Measurements from ENCODE around the gene ART3.
A peak's percentile ranks its signal among the peaks of the same experiment; 100 is the strongest.

Gene ART3

DNA sequence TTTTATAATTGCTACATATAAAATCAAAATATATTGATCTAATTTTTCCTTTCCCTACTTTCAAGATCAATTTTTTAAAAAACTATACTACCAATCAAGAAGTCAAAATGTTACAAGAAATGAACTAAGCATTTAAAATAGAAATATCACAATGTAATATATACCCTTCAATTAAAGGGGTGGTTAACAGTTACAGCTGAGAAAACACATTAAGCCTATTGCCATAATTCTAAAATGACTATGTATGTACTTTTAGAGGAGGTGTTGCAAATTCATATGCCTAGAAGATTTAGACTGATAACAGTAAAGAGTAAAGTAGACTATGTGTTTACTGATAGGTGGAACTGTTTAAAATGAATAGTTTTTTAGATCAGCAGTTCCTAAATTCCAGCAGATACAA, 70.0 kb downstream of the ART3 start:
- no peak for DNase-seq (ENCODE audit: low read depth in 1 of 2, low spot score in 1 of 2)

DNA sequence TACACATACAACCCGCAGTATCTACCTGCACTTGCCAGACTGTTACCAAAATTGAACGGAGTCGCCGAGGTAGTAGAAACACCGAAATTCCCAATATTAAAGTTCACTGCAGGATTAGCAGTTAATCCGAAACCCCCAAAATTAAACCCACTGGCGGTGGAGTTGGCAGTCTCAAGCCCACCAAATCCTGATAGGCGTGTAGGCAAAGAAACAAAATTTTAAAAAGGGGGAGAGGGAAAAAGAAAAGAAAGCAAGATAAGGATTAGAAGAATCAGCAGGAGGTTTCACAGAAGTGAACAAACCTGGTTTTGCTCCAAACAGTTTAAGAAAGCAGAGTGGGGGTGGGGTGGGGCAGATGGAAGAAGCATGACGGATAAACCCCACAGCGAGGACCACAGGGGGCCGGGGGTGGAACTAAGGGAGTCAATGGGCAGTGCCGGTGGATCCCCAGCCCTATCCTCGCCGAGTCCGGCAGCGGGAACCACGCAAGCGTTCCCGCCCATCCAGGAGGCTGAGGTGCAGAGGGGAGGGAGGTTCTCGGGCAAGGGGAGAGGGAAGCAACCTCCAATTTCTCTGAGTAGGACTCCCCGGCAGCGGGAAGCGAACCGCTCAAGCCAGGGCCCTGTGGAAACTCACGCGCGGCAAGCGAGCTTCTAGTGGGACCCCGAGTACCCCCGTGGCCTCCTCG, 73.1 kb downstream of the ART3 start:
- peak; percentile 2 to 15 for DNase-seq (ENCODE audit: low read depth in 1 of 2, low spot score in 1 of 2)

DNA sequence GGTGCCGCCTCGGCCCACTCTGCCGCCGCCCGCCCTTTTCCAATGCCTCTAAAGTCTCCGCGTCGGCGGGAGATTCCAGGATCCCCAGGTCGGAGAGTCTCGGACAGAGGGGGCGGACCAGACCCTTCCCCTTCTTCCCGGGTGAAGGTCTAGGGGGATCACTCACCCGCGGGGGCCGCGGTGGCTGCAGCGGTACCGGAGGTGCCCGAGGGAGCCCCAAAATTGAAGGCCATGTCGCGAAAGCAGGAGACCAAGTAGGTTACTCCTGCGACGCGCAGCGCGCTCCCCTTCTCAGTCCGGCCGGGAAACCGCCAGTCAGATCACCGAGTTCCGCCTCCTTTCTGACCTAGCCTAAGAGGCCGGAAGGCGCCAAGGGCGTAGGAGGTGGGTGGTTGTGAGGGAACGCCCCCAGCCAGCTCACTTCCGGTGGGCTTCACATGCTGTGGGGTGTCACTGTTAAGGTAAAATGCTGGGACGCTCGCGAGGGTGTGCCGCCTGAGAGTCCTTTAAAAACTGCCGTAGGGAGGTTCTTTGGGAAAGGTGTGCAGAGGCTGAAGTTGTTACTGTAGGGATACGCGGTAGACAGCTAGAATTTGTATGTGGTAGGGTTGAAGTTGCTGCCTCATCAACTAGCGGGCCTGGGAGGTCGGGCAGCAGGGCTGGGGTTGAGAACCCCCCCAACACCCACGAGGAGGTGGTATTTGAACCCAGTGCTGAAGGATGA, 73.8 kb downstream of the ART3 start, which contains the start of gene NUP54:
NUP54 (minus strand) TSS at position 256 of the 724 bp plus-strand sequence; CDS start at position 233, 23 bp downstream.
- peak; percentile 94 for DNase-seq (ENCODE audit: low read depth in 1 of 2, low spot score in 1 of 2)

DNA sequence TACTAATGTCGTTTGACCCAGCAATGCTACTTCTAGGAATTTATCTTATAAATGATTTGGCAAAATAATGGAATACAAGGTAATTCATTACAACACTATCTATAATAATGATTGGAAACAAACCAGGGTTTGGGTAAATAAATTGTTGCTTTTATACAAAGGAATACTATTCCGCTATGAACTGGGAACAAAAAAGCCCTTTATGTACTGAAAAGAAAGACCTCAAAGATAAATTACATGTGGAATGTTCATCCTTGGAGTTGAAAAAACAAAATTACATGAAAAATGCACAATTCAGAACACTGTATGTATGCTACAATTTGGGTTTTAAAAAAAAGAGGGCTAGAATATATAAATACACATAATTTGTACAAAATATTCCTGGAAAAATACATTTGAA, 78.8 kb downstream of the ART3 start:
- no peak for DNase-seq (ENCODE audit: low read depth in 1 of 2, low spot score in 1 of 2)

DNA sequence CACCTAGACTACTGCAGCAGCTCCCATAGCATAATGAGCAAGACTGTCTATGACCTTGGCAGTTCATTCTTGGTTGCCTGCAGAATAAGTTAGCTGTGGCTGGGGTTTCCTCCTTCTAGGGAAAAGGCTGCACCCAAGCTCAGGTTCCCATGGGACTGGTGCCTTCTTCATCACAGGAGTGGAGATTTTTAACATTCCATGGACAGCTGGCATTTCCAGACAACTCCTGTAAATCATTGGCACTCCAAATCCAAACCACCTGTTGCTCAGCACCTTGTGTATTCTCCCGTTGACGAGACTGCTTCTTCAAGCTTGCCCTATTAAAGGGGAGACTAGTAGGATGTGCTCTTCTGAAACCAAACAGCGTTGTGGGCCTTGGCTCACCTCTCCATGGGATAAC, 81.5 kb downstream of the ART3 start:
- DNase-seq (ENCODE audit: low read depth in 1 of 2, low spot score in 1 of 2), result no peak

DNA sequence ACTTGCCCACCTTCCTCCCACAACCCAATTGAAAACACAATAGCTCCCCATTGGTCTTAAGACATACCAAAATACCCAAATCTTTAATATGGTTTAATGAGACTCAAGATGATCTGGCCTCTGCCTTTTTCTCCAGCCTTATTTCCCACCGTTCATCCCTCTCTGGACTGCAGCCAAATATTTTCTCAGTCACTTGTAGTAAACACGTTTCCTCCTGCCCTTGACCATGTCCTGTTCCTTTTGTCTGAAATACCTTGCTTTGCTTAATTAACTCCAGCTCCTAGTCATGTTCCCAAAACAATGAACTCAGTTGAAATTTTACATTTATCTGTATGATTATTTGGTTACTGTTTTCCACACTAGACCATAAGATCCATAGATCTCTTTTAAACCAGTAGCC, 82.1 kb downstream of the ART3 start:
- no peak for DNase-seq (ENCODE audit: low read depth in 1 of 2, low spot score in 1 of 2)

DNA sequence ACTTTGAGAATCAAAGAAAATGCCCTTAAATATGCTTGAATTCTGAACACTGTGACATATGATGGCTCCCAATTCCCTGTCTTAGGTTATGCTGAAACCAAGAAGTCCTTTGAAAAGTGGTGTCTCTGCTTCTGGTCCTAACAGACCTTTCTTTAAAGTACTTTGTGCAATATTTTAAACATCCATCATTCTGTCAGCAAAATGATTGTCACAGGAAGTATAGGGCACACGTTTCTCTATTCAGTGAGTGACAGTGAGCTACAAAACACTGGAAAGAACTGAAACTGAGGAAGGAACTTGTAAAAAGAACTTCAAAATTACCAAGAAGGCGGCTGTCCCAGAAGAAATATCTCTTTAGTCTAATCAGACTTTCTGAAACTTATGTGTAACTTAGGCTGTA, 85.8 kb downstream of the ART3 start:
- no peak for DNase-seq (ENCODE audit: low read depth in 1 of 2, low spot score in 1 of 2)

Data from activated CD4-positive, alpha-beta T cell treated with anti-CD3 and anti-CD28 coated beads, Interleukin-2, amount 50 U/mL, for 24 hours (primary cell).